GM12878 (cell line): ENCODE data around the gene COL27A1. TPM values are rescaled to one million over a fixed set of nuclear protein-coding genes. Genes with fewer than 3 reads are reported as not detected.

Experiments used
- ATAC-seq: fragments of 200-7000 bp; cut with Tn5 transposase; 3 replicates; pipeline ENCODE4 v1.9.1; 2020; ENCODE audit warnings: mild to moderate bottlenecking, moderate library complexity
- BruUV-seq: library from RNA; stranded (reverse); fragments of 400-500 nt; replicated peaks from 2 replicates; lab custom pipeline; 2021; lab: Mats Ljungman, UMichigan
- CTCF ChIA-PET: fragments of 300-600 bp; sonication (Branson Sonifier 250); formaldehyde crosslinking; extraction: SDS; loops from one replicate; lab custom pipeline; 2021; ENCODE audit warnings: inconsistent platforms; lab: Yijun Ruan, JAX
- POLR2A ChIA-PET: fragments of 350-600 bp; formaldehyde crosslinking; extraction: SDS; loops from one replicate; lab custom pipeline; 2021; ENCODE audit warnings: inconsistent platforms; lab: Charles Lee
- RAD21 ChIA-PET: fragments of 300-600 bp; sonication (Branson Sonifier 250); formaldehyde crosslinking; loops from one replicate; lab custom pipeline; 2023; ENCODE audit warnings: antibody characterized with exemption; ENCODE audit not compliant: unreplicated experiment; lab: Charles Lee
- SMC1A ChIA-PET: fragments of 300-600 bp; sonication (Branson Sonifier 250); formaldehyde crosslinking; loops from one replicate; lab custom pipeline; 2023; ENCODE audit not compliant: unreplicated experiment, uncharacterized antibody; lab: Charles Lee
- DNase-seq: peaks from one replicate; pipeline ENCODE4 v3.0.0-alpha.2; 2011; ENCODE audit warnings: low read depth, low spot score
- FAIRE-seq: peaks from 3 replicates; lab custom pipeline; 2011; peaks lifted over from hg19 to GRCh38; lab: Jason Lieb, UNC
- H2AFZ ChIP-seq: 2 replicates; pipeline ENCODE4 v1.6.0; 2011; ENCODE audit warnings: low read depth, low read length, control low read depth; ENCODE audit not compliant: control insufficient read depth
- H3K27ac ChIP-seq: 2 replicates; pipeline ENCODE4 v1.5.1; 2011; ENCODE audit warnings: control low read depth; ENCODE audit not compliant: control insufficient read depth, insufficient read depth
- H3K27me3 ChIP-seq, 2 experiments: replicated peaks in 1 of 2; 2 replicates each; pipeline versions ENCODE4 v1.6.0 to v1.6.1; 2011; ENCODE audit warnings: low read length in 1 of 2; ENCODE audit not compliant: control insufficient read depth in 2 of 2, insufficient read depth in 2 of 2
- H3K36me3 ChIP-seq, 2 experiments: 2 replicates each; pipeline ENCODE4 v1.5.1; 2011; ENCODE audit warnings: low read length in 1 of 2; ENCODE audit not compliant: control insufficient read depth in 2 of 2, insufficient read depth in 2 of 2
- H3K4me1 ChIP-seq: 2 replicates; pipeline ENCODE4 v1.6.1; 2011; ENCODE audit warnings: mild to moderate bottlenecking, low read length, moderate library complexity, mixed read lengths; ENCODE audit not compliant: control insufficient read depth, insufficient read depth
- H3K4me2 ChIP-seq: 2 replicates; pipeline ENCODE4 v1.6.0; 2011; ENCODE audit warnings: control low read depth; ENCODE audit not compliant: control insufficient read depth, insufficient read depth
- H3K4me3 ChIP-seq: fragments of 200-600 bp; sonication (generic); 2 replicates; pipeline ENCODE4 v1.5.1; 2016
- H3K79me2 ChIP-seq: 2 replicates; pipeline ENCODE4 v1.6.0; 2011; ENCODE audit warnings: low read length; ENCODE audit not compliant: control insufficient read depth, insufficient read depth
- H3K9ac ChIP-seq: 2 replicates; pipeline ENCODE4 v1.8.0; 2011; ENCODE audit warnings: low read length, control low read depth, mixed read lengths; ENCODE audit not compliant: control insufficient read depth, insufficient read depth
- H3K9me3 ChIP-seq: replicated peaks from 3 replicates; pipeline ENCODE4 v1.5.1; 2011; ENCODE audit warnings: mild to moderate bottlenecking, low read length; ENCODE audit not compliant: control insufficient read depth, insufficient read depth
- H4K20me1 ChIP-seq: 2 replicates; pipeline ENCODE4 v1.6.0; 2011; ENCODE audit not compliant: control insufficient read depth, insufficient read depth
- EZH2 ChIP-seq: IDR thresholded peaks from 2 replicates; pipeline ENCODE4 v1.6.1; 2012; ENCODE audit warnings: low read depth, mild to moderate bottlenecking, control low read depth, inconsistent platforms, low read length, borderline replicate concordance; ENCODE audit not compliant: control insufficient read depth
- GATAD2B ChIP-seq: fragments of 450-650 bp; conservative IDR thresholded peaks from 2 replicates; pipeline ENCODE4 v1.6.1; 2017; ENCODE audit warnings: low read depth, mild to moderate bottlenecking, moderate library complexity
- MAX ChIP-seq: IDR thresholded peaks from 2 replicates; pipeline ENCODE4 v1.6.1; 2012; ENCODE audit warnings: low read depth, low read length, improper control_type of control experiment
- NFIC ChIP-seq: IDR thresholded peaks from 2 replicates; pipeline ENCODE4 v1.6.1; 2012; ENCODE audit warnings: low read depth, mild to moderate bottlenecking, inconsistent platforms, low read length, moderate library complexity
- NR2C2 ChIP-seq: IDR thresholded peaks from 2 replicates; pipeline ENCODE4 v1.6.1; 2011; ENCODE audit warnings: borderline replicate concordance, low read depth; ENCODE audit not compliant: control insufficient read depth, insufficient read length
- WGBS: methylation state at CpG from one replicate; pipeline ENCODE4 v1.1.6; 2016; ENCODE audit warnings: low lambda C conversion rate; ENCODE audit not compliant: insufficient replicate concordance, insufficient coverage; ENCODE audit errors: missing lambda C conversion rate; 5-methylcytosine and 5-hydroxymethylcytosine counted together
- in situ Hi-C: fragments of 300-500 bp; cut with MboI; formaldehyde crosslinking; loops from 9 replicates; pipeline ENCODE4 v1.14.3; 2018; ENCODE audit warnings: mixed read lengths
- intact Hi-C: fragments of 100-400 bp; cut with micrococcal nuclease; formaldehyde crosslinking; loops from one replicate; pipeline ENCODE4 v1.14.2; 2022; ENCODE audit not compliant: unreplicated experiment
- polyA plus RNA-seq, 11 experiments: library from polyadenylated mRNA; depleted of rRNA in 4 of 11; unstranded in 6 of 11; stranded (reverse) in 5 of 11; fragments of >200 nt; fragmentation: Nextera tagmentation in 4 of 11; fragmentation: Illumina TruSeq in 1 of 11; extraction: Ambion mirVana in 4 of 11; extraction: Trizol in 1 of 11; gene quantifications; 1 replicate in 1 of 11; 2 replicates in 10 of 11; pipeline versions ENCODE4 v1.2.1 to v1.2.3, GENCODE V29; 2011 to 2016; ENCODE audit warnings: inconsistent platforms in 2 of 11, missing spikeins in 2 of 11, low read depth in 1 of 11
- total RNA-seq, 4 experiments: library from RNA; depleted of rRNA in 3 of 4; stranded (reverse); fragments of >200 nt in 3 of 4; fragmentation: Illumina TruSeq in 1 of 4; extraction: Trizol in 1 of 4; gene quantifications; 2 replicates each; pipeline versions ENCODE4 v1.2.1 to v1.2.3, GENCODE V29; 2013 to 2021
- TF ChIP-seq, protein P1 (sequence below): IDR thresholded peaks from 2 replicates; pipeline ENCODE4 v1.6.1; 2011; ENCODE audit warnings: low read depth, mild to moderate bottlenecking, low read length, moderate library complexity, borderline replicate concordance; ENCODE audit errors: extremely low read depth

Gene COL27A1
- total and polyA plus RNA-seq, 10 of the 15 experiments (the other 5 are each of a cell fraction or from before 2014, with no cell fraction given): 0.10 TPM; not detected in 9

GRCh38 chr9:114249424-114250234 lies 94.3 kb downstream of the COL27A1 start:
- H3K9ac ChIP-seq: no peak overlapping the region
- H3K79me2 ChIP-seq: no peaks in the 10 kb centered on the region
- H3K9me3 ChIP-seq: no peaks in the 10 kb centered on the region
- intact Hi-C loops: no loop called here
- POLR2A ChIA-PET: no interaction called here
- no peak overlapping the region for H3K4me2 ChIP-seq
- no peaks in the 10 kb centered on the region for H4K20me1 ChIP-seq
- DNase-seq: no peak
- TF ChIP-seq GATAD2B (no peak), NFIC (no peak), EZH2 (no peak), NR2C2 (no peak), MAX (no peak)
- TF ChIP-seq, protein P1, sequence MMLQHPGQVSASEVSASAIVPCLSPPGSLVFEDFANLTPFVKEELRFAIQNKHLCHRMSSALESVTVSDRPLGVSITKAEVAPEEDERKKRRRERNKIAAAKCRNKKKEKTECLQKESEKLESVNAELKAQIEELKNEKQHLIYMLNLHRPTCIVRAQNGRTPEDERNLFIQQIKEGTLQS: no peak
- H3K27me3 ChIP-seq: peaks cover 0 to 2% of the 10 kb centered on the region in 2 experiments; a peak in 2 of 4 replicates
- FAIRE-seq: no peak
- SMC1A ChIA-PET: no interaction called here
- H3K4me1 ChIP-seq: no peaks in the 10 kb centered on the region
- CTCF ChIA-PET: interaction anchor here (0.5 kb wide), 1 partner anchor 522 kb away, joined by 3 read pairs; no protein-coding TSS in a partner anchor
- in situ Hi-C loops: no loop called here
- no TSS peak for BruUV-seq
- ATAC-seq: no peak
- H3K4me3 ChIP-seq: no peak overlapping the region
- H3K27ac ChIP-seq: no peak overlapping the region
- H2AFZ ChIP-seq: no peak overlapping the region
- no peaks in the 10 kb centered on the region for H3K36me3 ChIP-seq
- WGBS: 45% methylated on average over 19 of the region's 21 CpGs
- RAD21 ChIA-PET: no interaction called here
